ENCODE results near the gene WBP1.

DNA sequence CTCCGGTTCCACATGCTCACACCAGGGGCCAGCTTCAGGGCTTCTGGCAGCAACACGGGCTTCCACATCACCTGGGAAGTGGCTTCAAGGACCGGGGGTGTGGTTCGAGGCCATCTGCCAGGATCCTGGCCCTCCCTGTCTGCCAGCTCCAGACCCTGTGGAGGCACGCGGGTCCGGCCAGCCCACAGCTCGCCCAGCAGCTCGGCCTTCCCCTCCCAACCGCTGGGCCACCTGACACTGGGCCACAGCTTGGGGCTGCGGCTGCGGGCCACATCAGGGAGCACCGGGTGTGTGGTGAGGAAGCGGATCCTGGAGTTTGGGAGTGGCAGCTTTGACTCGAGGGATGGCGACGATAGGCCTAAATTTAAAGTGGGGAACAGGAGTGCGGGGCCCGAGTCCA lies 43.8 kb upstream of the WBP1 start:
- TF ChIP-seq, protein P1, sequence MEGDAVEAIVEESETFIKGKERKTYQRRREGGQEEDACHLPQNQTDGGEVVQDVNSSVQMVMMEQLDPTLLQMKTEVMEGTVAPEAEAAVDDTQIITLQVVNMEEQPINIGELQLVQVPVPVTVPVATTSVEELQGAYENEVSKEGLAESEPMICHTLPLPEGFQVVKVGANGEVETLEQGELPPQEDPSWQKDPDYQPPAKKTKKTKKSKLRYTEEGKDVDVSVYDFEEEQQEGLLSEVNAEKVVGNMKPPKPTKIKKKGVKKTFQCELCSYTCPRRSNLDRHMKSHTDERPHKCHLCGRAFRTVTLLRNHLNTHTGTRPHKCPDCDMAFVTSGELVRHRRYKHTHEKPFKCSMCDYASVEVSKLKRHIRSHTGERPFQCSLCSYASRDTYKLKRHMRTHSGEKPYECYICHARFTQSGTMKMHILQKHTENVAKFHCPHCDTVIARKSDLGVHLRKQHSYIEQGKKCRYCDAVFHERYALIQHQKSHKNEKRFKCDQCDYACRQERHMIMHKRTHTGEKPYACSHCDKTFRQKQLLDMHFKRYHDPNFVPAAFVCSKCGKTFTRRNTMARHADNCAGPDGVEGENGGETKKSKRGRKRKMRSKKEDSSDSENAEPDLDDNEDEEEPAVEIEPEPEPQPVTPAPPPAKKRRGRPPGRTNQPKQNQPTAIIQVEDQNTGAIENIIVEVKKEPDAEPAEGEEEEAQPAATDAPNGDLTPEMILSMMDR (IDR thresholded peaks at IDR 0.05): no peak
- TF ChIP-seq ZFX (IDR thresholded peaks at IDR 0.05; ENCODE audit: borderline replicate concordance): no peak

Measured in 22Rv1 (cell line).